Measurements from ENCODE around the gene SDCCAG8.
A peak's percentile ranks its signal among the peaks of the same experiment; 100 is the strongest.

The SDCCAG8 gene

DNA sequence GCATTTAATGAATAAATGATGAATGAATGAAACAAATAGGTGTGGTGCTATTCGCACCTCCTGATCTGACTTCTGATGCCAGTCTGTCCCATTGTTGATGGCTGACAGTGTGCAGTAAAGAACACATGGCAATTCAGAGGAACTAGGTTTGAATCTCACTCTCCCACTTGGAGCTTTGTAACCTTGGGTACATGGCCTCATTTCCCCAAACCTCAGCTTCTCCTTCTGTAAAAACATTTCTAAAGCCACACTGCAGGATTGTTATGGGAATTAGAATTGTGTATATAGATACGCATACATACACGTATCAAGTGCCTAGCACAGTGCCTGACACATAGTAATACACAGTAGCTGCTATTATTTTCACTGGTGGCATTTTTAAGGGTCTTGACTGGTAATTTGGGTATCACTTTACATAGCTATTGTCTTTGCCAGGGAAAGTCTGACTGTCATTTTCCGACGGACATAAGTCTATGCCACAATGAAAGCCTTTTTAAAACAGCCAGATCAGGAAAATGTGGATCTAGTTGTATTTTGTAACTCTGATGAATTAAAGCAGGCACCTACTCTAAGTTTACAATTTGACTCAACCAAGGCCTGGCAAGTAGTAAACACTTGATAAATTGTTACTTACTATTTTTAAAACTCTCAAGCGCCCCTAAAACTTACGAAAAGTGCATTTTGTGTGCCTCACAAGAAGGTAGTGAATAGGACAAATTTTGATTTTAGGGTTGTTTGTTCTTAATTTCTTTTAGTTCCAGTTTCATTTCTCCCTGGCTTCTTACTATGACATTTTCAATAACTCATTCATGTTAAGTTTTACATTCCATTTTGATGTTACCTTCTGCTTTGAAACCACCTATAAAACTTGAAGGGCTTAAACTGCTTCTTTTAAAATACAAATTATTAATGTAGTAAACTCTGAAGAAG lies 164.4 kb downstream of the SDCCAG8 start:
- no peak for DNase-seq

DNA sequence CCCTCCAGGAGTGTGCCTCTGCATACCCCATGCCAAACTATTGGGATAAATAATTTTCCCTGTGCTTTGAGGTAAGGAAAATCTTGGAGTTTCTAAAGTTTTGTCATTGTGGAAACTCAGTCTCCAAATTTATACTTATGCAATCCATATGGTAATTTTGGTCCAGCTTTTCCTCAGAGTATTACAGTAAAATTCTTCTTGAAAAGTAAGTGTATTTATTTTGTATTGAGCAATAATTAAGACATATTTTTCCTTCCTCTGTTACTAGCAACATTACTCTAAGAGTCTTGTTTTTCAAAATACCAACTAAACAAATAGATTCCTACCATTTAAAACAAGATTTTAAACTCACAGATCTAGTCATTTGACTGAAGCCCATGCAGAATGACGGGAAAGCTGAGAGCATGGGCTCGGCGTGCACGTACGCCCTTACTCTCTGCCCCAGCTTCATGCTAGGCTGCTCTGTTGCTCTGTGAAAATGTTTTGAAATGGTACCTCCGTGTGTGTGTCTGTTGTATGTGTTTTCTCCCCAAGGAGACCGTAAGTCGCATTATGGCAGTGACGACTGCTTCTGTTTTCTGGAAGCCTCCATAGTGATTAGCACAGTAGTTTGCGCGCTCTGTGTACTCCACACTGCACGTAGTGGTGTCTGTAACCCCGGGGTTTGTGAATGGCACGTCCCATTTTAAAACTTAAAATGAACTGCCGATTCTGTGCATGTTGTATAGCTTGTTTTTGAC lies 165.3 kb downstream of the SDCCAG8 start:
- peak in 18 of 51 donors; percentile 4 to 79 (median 26) for DNase-seq

DNA sequence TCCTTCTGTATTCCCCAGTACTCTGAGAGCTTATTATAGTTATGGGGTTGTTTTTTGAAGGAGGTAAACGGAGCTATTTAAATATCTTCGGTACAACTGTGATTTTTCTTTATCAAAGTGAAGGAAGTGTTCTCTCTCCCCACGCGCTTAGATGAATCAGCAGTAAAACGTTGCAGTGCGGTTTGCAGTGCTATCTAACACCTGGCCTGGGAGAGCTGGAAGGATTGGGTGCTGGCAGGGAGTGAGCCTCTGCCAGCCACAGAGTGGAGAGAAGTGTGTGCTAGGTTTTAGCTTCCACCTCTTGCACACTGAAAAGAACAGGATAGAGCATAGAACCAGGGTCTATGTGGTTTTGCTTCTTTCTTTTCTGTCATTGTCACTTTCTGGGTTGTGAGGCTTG lies 165.9 kb downstream of the SDCCAG8 start:
- DNase-seq = peak in 16 of 51 donors; percentile 4 to 79 (median 22)

- no peak for DNase-seq
Measured at GRCh38 chr1:243422362-243422761, 166.5 kb downstream of the SDCCAG8 start.

- DNase-seq = no peak
Measured at GRCh38 chr1:243428084-243428483, 172.2 kb downstream of the SDCCAG8 start.

GRCh38 chr1:243428617-243429342 lies 172.9 kb downstream of the SDCCAG8 start:
- DNase-seq = no peak

- DNase-seq = no peak
Measured at GRCh38 chr1:243431591-243431990, 175.8 kb downstream of the SDCCAG8 start.

GRCh38 chr1:243432136-243432535 lies 176.3 kb downstream of the SDCCAG8 start:
- DNase-seq = no peak

DNA sequence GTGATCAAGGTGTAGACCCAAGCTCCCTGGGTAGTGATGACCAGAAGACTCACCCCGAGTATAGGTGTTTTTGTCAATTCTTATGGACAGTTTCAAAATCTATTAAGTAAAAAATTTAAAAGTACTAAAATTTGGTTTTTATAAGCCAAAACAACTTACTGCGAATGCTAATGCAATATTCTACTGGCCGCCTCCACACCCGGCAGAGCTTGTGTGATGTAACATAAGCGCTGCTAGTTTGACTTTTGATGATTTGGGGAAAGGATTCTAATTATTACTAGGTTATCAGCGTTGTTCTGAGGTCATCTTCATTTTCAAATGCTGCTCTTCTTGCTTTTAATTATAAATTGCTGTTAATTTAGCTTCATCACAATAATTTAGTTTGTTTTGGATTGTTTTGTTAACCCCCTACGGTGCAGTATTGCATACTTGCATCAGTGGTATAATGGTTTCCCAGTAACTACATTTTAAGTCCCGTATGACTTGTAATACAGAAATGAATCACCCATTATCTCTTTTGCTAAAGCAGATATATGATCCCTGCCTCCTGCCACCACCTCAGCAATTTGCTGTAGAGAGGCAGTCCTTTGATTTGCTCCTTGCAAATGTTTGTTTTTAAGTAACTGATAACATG lies 178.0 kb downstream of the SDCCAG8 start:
- no peak for DNase-seq

- DNase-seq = no peak
Measured at GRCh38 chr1:243434594-243434993, 178.8 kb downstream of the SDCCAG8 start.

- no peak for DNase-seq
Measured at GRCh38 chr1:243435836-243436235, 180.0 kb downstream of the SDCCAG8 start.

DNA sequence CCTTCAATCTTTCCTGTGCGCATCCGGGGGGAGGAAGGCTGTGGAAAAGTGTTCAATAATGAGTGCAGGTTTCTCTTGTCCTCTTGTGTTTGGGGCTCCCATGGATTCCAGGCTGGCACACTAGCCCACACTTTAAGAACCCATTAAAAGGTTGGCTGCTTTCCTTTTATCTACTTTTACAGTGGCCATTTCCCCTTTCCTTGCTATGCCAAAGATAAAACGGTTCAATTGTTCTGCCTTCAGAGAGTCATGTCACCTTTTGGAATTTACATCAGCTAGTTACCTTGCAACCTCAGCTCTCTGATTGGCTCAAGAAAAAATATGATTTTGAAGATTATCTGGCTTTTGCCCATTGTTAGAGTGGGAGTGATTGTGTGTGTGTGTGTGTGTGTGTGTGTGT lies 182.3 kb downstream of the SDCCAG8 start:
- no peak for DNase-seq

DNA sequence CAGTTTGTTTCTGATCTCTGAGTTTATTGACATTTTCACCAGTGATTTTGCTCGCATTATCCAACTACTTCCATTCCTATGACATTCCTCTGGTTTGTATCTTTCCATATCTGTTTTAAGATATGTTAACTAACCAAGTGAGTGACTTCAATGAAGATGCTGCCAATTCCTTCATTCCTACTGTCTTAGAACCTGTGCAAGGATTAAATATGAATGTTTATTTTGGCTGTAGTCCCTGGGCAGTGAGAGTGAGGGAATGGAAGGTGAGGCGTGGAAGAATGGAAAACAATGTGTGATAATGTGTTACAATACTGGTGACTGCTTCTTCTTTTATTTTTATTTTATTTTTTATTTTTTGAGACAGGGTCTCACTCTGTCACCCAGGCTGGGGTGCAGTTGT lies 183.0 kb downstream of the SDCCAG8 start:
- no peak for DNase-seq

GRCh38 chr1:243440406-243440805 lies 184.6 kb downstream of the SDCCAG8 start:
- no peak for DNase-seq

GRCh38 chr1:243441601-243442000 lies 185.8 kb downstream of the SDCCAG8 start:
- no peak for DNase-seq

DNA sequence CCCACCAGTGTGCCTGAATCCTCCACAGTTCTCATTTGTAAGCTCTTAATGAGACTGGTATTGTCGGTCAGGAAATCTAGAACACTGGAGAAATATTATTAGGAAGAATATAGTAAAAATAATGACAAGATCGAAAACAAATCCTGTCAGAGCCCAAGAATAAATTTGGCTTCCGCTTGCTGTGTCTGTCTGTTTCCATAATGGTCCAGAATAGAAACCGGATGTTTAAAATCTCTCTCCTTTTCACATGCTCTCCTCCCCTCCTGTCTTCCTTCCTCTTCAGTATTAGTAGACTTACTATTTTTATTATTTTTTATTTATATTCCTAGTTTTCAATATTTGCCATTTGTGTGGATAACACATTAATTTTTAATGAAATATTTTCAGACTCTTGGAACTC lies 187.7 kb downstream of the SDCCAG8 start:
- no peak for DNase-seq

- no peak for DNase-seq
Measured at GRCh38 chr1:243447347-243447746, 191.5 kb downstream of the SDCCAG8 start.

DNA sequence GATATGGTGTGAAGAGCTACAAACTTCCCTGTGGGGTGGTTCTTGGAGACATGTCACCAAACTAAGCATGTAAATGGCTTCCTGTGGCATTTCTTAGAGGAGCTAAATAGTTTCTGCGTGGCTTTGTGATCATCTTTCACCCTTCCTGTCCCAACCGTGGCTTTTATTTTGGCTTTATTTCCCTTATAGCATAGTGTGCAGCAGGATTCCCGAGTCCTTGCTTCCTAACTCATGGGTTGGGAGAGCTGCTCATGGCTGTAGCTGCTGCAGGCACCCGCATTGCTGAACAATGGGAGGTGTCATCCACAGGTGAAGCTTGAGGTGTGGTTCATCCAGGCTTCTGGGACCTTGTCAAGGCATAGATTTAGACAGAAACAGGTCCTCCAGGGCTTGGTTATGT lies 192.0 kb downstream of the SDCCAG8 start:
- DNase-seq = no peak

DNA sequence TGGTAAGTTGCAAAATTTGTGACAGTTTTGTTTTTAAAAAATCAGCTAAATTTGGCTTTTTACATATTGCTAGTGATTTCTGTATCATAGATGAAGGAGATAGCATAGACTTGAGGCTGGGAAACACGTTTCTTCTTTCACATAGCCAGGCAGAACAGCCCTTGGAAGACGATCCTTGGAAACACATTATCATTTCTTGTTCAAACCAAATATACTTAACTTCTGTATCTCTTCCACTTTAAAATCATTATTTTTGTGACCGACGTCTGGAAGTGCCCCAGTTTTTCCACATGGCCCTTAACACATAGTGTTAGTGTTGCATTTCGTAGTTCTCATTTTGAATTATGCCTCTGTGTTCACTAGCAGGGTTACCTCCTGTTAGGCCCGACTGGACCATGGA lies 193.5 kb downstream of the SDCCAG8 start:
- DNase-seq = no peak

DNA sequence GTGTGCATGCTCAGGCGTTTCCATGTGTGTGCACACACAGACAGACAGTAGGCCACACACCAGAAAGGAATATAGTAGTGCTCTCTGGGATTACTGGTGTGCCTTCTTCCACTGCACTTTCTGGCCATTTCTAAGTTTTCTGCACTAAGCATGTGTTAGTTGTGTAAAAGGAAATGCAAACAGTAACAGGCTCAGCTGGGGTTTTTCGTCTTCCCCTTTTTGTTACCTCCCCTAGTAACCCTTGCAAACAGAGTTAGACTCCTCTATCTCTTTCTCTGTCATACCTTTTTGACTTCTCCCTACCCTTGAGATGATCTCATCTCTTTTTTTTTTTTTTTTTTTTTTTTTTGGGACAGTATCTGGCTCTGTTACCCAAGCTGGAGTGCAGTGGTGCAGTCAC lies 196.3 kb downstream of the SDCCAG8 start:
- no peak for DNase-seq

- DNase-seq = no peak
Measured at GRCh38 chr1:243454328-243454997, 198.6 kb downstream of the SDCCAG8 start.
